ENCODE measurements around the gene ASTN2. TPM values are rescaled to one million over a fixed set of nuclear protein-coding genes. Genes with fewer than 3 reads are reported as not detected.

The ASTN2 gene
- total RNA-seq, 1 donor from 2014 or later, result 2.3 TPM

GRCh38 chr9:116935149-116935897, 479.5 kb downstream of the ASTN2 start:
- no peak for TF ChIP-seq CTCF (IDR thresholded peaks at IDR 0.05)
- intact Hi-C loops (cut with DNase I), result no loop called here
- DNase-seq (ENCODE audit: low spot score in 2 of 2), result no peak
- H3K9me3 ChIP-seq, result no peaks in the 10 kb centered on the region
- no peak overlapping the region for H3K27ac ChIP-seq
- H3K36me3 ChIP-seq, result no peaks in the 10 kb centered on the region
- H3K4me3 ChIP-seq, result no peak overlapping the region
- no peaks in the 10 kb centered on the region for H3K27me3 ChIP-seq
- H3K4me1 ChIP-seq, result no peaks in the 10 kb centered on the region

- H3K4me3 ChIP-seq, result no peak overlapping the region
- no peaks in the 10 kb centered on the region for H3K9me3 ChIP-seq
- no peaks in the 10 kb centered on the region for H3K4me1 ChIP-seq
- no peak for TF ChIP-seq CTCF (IDR thresholded peaks at IDR 0.05)
- no peak overlapping the region for H3K27ac ChIP-seq
- intact Hi-C loops (cut with DNase I), result no loop called here
- H3K36me3 ChIP-seq, result no peaks in the 10 kb centered on the region
- H3K27me3 ChIP-seq, result no peaks in the 10 kb centered on the region
- DNase-seq (ENCODE audit: low spot score in 2 of 2), result no peak
These were observed 480.7 kb downstream of the ASTN2 start for GRCh38 chr9:116934131-116934530.

- H3K9me3 ChIP-seq, result no peaks in the 10 kb centered on the region
- no peaks in the 10 kb centered on the region for H3K36me3 ChIP-seq
- intact Hi-C loops (cut with DNase I), result no loop called here
- H3K4me1 ChIP-seq, result no peaks in the 10 kb centered on the region
- no peak overlapping the region for H3K4me3 ChIP-seq
- no peak for DNase-seq (ENCODE audit: low spot score in 2 of 2)
- H3K27ac ChIP-seq, result no peak overlapping the region
- H3K27me3 ChIP-seq, result no peaks in the 10 kb centered on the region
- TF ChIP-seq CTCF (IDR thresholded peaks at IDR 0.05), result no peak
These were observed 481.6 kb downstream of the ASTN2 start for GRCh38 chr9:116933251-116933650.

- no peak for TF ChIP-seq CTCF (IDR thresholded peaks at IDR 0.05)
- no peak for DNase-seq (ENCODE audit: low spot score in 2 of 2)
- Histone ChIP-seq H3K9me3 (no peaks in the 10 kb centered on the region), H3K36me3 (no peaks in the 10 kb centered on the region), H3K4me3 (no peak overlapping the region), H3K27ac (no peak overlapping the region), H3K4me1 (no peaks in the 10 kb centered on the region), H3K27me3 (no peaks in the 10 kb centered on the region)
- intact Hi-C loops (cut with DNase I), result no loop called here
These were observed 485.2 kb downstream of the ASTN2 start for GRCh38 chr9:116929621-116930020.

GRCh38 chr9:116928884-116929283, 486.0 kb downstream of the ASTN2 start:
- Histone ChIP-seq H3K4me1 (no peaks in the 10 kb centered on the region), H3K27ac (no peak overlapping the region), H3K36me3 (no peaks in the 10 kb centered on the region), H3K9me3 (no peaks in the 10 kb centered on the region), H3K4me3 (no peak overlapping the region), H3K27me3 (no peaks in the 10 kb centered on the region)
- intact Hi-C loops (cut with DNase I), result no loop called here
- TF ChIP-seq CTCF (IDR thresholded peaks at IDR 0.05), result no peak
- no peak for DNase-seq (ENCODE audit: low spot score in 2 of 2)

- Histone ChIP-seq H3K9me3 (no peaks in the 10 kb centered on the region), H3K27ac (no peak overlapping the region), H3K4me3 (no peak overlapping the region), H3K27me3 (no peaks in the 10 kb centered on the region), H3K36me3 (no peaks in the 10 kb centered on the region), H3K4me1 (no peaks in the 10 kb centered on the region)
- intact Hi-C loops (cut with DNase I), result no loop called here
- no peak for TF ChIP-seq CTCF (IDR thresholded peaks at IDR 0.05)
- no peak for DNase-seq (ENCODE audit: low spot score in 2 of 2)
These were observed 486.6 kb downstream of the ASTN2 start for GRCh38 chr9:116928289-116928688.

Data from ascending aorta (tissue), 2 donors.